KG1 (cell line): ENCODE data around the gene GSTA5.
"Not testable (repeated sequence)": the region's sequence is repeated elsewhere in the genome, so short reads cannot be mapped to it uniquely, and the experiment has no call there.

ENCODE experiments used
- DNase-seq: peaks from one replicate; lab custom pipeline; 2025; lab: John Stamatoyannopoulos, UW

The GSTA5 gene

DNA sequence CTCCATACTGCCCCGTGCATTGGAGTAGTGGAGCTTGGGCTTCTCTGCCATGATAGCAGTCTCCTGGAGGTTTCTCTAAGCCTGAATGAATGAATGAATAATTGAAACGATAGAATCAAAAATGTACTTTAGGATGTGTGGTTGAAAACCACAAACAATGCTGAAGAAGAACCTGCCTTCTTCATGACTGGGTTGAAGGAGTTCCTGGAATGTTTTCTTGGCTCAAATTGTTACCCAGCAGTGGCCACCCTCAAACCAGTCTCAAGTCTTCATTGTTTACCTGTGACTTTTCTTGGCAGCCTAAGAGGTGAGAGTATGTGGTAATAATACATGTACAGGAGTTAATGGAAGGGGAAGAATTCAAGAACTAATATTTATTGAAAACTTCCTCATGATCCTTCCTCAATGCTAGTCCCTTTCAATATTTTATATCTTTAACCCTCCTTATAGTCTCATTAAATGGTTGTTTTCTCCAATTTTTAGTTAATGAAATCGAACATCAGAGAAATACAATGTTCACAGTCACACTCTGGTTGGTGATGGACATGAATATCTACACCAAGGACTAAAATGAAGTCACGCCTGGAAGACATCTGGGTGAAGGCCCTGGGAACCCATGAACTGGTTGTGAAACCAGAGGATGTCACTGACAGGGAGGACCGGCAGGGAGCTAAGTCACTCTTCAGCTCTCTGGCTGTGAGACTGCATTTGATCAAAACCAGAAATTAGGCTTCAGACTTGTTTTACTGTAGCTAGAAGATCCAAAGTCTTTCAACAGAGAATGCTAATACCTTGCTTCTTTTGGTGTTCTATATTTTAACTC, at the start of gene GSTA5:
Gene GSTA5 (minus strand): TSS at position 51 of the 823 bp plus-strand sequence.
- DNase-seq = no peak

DNA sequence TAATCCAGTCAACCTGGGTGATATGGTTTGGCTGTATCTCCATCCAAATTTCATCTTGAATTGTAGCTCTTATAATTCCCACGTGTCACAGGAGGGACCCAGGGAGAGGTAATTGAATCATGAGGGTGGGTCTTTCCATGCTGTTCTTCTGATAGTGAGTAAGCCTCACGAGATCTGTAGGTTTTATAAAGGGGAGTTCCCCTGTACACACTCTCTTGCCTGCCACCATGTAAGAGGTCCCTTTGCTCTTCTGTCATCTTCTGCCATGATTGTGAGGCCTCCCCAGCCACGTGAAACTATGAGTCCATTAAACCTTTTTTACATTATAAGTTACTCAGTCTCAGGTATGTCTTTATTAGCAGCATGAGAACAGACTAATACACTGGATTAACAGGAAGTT, 49.4 kb upstream of the GSTA5 start:
- no peak for DNase-seq

DNA sequence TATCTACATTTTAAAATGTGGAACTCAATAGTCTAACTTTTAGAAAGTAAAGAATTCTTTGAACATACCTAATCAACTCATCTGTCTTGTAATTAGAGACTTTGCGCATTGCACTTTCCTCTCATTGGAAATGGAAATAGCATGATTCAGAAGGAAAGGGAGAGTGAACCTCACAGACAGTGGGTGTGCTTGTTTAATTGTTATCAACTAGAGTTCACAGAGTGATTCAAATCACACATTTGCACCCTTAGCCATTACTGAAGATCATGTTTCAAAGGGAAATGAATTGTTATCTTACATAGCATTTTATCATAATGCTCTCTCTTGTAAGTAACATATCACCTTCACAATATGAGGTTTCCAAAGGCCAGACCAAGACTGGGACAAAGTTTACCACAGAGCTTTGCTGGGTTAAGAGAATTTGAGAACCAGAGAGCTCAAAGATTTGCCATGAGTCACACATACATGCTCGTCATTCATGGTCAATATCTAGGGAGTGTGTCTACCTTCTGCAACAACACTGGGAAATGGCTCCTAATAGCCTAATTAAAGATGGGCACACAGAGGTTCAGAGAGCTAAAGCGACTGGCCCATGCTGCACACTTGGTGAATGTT, 47.4 kb upstream of the GSTA5 start:
- no peak for DNase-seq

DNA sequence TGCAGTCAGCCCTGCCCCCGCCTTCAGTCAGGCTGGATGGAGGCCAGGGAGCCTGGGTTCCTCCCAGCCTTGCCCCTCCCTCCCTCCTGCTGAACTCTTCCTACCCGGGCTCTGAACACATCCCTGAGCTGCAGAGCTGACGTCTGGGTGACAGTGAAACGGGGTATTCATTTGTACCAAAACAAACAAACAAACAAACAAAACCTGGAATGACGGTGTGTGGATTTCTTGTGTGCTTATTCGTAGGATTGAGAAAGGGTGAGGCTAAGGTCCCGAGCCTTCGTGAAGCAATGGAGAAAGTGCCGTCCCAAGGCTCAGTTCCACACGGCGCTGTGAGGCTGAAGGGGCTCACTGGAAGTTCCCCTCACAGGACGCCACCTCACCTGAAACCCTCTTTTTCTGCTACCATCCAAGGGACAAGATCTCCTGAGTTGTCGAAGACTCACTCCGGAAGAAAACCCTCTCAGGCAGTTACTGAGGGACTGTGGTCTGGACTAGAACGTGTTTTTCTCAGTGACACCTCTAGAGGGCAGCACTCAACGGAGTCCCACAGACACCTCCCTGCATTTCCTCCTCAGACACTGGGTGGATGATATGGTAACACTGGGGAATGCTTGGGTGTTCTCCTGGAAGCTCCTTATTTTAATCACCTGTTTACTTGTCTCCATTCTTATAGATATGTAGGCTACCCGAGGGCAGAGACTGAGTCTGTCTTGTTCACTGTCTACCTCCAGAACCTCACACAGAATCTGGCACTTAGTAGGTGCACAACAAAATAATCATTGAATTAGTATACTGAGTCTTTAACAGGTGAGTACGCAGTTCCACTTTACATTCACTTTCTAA, 41.6 kb upstream of the GSTA5 start:
- peak; percentile 62 for DNase-seq

DNA sequence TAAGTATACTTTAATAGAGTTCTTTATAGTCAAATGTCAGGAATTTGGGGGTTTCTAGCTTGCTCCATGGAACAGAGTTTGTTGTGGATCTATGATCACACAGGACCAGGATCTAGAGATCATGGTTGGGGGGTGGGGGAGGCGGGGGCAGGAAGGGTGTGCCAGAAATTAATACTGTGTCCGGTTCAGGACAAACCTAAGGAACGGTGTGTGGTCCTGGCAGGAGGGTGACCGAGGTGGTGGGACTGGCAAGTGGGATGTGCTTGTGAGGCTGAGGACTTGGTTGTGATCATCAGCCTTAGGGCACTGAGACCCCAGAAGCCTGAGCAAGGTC, 41.0 kb upstream of the GSTA5 start:
- no peak for DNase-seq

DNA sequence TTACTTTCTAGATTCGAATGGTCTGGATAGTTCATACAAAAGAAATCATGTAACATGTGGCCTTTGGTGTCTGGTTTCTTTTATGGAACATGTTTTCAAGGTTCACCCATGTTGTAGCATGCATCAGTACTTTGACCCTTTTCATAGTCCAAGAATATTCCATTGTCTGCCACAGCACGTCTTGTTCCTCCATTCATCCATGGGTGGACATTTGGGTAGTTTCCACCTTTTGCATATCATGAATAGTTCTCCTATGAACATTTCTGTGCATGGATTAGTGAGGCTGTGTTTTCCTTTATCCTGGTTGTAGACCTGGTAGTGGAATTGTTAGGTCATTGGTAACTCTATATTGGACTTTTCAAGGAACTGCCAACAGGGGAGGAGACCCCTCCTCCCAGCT, 37.2 kb upstream of the GSTA5 start:
- DNase-seq = no peak

DNA sequence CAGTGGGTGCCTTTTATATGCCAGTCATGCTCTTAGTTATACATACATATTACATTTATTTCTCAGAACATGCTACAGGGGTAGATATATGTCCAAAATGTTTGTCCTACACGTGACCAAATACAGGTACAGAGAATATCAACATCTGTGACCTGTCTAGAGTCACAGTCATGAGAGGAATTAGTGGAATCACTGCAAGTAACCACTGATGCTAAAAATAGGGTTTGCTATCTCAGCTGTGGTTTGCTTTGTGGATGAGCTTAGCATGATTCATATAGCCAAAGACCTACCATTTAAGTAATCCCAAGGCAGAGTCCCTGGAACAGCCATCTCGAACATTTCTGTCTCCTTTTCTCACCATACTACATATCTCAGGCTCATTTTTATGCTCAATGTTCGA, 36.6 kb upstream of the GSTA5 start:
- no peak for DNase-seq

DNA sequence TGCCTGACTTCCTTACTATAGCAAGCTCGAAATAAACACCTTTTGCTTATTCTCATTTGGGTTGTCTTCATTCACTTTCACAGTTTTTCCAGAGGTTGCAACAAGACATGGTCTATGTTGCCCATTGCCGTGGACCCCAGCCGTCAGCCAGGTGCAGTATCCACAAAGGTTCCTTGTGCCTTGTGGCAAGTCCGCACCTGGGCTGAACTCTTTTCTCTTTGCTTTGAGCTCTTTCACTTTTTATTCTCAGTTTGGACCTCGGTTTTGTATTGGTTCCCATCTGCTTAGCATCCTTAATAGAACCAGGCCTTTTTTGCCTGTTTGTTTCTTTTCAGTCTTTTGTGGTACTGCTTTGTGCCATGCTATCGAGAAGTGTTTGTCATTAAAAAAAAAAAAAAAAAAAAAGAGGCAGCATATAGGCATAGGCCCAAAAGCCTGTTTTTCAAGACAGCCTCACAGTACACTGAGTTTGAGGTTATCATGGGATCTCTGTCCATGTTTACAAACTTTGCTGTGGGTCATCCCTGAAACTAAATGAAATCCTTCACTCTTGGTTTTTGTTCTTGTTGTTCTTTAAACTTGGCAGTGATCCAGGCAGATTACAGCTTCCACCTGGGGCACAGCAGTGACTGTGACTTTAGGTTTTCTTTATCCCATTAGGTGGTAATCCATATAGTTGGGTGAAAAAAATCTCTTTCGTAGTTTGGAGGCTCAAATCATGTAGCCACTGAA, 35.6 kb upstream of the GSTA5 start:
- DNase-seq = no peak

DNA sequence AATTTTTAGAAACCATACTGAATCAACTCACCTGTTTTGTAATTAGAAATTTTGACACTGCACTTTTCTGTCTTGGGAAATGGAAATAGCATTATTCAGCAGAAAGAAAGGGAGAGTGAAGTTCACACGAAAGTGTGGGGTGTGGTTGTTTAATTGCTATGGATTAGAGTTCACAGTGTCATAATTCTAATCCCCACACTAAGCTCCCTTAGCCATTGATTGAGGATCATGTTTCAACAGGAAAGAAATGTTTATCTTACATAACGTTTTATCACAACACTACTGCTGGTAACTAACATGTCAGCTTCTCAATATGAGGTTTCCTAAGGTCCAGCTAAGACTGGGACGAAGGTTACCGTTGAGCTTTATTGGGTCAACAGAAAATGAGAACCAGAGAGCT, 31.4 kb upstream of the GSTA5 start:
- DNase-seq = no peak

DNA sequence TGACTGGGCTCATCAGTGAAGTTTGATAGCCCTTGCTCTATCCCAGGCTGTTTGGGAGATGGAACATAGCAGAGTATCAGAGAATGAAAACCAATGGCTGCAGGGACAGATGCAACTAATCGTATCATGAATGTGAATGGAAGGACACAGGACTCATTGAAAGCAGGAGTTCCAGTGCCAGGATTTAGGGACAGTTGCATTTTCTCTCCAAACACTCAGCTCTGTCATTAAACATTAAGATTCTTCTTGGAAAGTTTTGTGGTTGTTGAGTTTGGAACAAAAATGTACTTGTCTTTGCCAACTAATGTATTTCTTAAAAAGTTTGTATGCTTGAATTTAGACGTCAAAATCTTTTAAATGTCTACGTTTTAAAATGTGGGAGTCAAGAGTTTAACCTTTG, 31.0 kb upstream of the GSTA5 start:
- DNase-seq = no peak

DNA sequence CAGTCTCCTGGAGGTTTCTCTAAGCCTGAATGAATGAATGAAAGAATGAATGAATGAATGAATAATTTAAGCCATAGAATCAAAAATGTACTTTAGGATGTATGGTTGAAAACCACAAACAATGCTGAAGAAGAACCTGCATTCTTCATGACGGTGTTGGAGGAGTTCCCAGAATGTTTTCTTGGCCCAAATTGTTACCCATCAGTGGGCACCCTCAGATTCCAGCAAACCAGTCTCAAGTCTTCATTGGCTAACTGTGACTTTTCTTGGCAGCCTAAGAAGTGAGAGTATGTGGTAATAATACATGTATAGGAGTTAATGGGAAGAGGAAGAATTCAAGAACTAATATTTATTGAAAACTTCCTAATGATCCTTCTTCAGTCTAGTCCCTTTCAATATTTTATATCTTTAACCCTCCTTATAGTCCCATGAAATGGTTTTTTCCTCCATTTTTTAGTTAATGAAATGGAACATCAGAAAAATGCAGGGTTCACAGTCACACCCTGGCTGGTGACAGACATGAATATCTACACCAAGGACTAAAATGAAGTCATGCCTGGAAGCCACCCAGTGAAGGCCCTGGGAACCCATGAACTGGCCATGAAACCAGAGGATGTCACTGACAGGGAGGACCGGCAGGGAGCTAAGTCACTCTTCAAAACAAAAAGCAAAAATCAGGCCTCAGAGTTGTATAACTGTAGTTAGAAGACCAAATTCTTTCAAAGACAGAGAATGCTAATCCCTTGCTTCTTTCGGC, 29.9 kb upstream of the GSTA5 start:
- not testable (repeated sequence) for DNase-seq

DNA sequence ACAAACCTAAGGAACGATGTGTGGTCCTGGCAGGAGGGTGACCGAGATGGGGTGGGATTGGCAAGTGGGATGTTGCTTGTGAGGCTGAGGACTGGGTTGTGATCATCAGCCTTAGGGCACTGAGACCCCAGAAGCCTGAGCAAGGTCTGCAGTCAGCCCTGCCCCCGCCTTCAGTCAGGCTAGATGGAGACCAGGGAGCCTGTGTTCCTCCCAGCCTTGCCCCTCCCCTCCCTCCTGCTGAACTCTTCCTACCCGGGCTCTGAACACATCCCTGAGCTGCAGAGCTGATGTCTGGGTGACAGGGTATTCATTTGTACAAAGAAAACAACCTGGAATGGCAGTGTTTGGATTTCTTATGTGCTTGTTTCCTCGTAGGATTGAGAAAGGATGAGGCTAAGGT, 28.3 kb upstream of the GSTA5 start:
- not testable (repeated sequence) for DNase-seq

DNA sequence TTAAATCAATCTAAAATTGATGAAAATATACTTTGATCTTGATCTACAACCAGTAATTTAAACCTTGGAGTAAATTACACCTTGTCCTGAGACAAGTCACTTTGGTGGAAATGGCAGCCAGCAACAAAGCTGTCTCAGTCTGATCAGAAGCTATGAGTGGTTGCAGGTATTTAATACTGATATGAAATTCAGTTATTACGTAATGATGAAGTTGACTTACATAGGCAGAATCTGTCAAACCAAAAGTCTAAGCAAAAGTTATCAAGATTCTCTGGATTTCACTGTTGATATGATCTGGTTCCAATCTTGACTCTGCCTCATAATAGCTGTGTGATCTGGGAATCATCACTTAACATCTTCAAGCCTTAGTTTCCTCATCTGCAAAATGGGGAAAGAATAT, 27.6 kb upstream of the GSTA5 start:
- no peak for DNase-seq

DNA sequence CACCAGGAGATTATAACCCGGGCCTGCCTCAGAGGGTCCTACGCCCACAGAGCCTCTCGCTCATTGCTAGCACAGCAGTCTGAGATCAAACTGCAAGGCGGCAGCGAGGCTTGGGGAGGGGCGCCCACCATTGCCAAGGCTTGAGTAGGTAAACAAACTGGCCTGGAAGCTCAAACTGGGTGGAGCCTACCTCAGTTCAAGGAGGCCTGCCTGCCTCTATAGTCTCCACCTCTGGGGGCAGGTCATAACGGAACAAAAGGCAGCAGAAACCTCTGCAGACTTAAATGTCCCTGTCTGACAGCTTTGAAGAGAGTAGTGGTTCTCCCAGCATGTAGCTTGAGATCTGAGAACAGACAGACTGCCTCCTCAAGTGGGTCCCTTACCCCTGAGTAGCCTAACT, 20.5 kb upstream of the GSTA5 start:
- not testable (repeated sequence) for DNase-seq

DNA sequence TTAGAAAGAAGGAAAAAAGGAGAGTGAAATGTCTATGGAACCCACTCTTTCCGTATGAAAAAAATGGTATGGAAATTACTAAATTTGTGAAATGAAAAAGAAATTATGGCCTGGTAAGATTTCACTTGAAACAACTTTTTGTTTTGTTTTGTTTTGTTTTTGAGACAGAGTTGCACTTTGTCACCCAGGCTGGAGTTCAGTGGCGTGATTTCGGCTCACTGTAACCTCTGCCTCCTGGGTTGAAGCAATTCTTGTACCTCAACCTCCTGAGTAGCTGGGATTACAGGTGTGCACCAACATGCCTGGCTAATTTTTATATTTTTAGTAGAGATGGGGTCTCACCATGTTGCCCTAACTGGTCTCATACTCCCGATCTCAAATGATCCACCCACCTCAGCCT, 17.8 kb upstream of the GSTA5 start:
- no peak for DNase-seq

DNA sequence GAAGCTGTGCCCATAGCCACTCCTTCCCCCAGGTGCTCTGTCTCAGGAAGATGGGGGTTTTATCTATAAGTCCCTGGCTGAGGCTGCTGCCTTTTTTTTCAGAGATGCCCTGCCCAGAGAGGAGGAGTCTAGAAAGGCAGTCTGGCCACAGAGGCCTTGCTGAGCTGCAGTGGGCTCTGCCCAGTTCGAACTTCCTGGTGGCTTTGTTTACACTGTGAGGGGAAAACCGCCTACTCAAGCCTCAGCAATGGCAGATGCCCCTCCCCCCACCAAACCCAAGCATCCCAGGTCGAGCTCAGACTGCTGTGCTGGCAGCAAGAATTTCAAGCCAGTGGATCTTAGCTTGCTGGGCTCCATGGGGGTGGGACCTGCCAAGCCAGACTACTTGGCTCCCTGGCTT, 15.5 kb upstream of the GSTA5 start:
- not testable (repeated sequence) for DNase-seq

DNA sequence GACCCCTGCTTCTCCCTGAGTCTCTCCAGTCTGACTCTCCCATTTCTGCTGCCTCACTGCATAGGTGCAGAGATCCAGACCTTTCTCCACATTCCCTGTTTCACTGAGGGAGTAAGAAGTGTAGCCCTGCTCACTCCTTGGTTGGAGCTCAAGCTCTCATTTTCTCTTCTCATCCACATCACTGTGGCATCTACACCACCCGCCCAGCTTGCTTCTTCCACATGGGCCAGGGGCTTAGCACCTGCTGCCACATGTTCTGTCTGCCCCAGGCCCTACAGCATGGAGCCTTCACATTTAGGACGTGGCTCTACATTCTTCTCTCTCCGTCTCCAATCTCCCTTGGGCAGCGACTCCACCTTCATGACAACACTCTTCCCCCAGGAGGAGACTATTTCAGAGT, 8.5 kb upstream of the GSTA5 start:
- DNase-seq = no peak

DNA sequence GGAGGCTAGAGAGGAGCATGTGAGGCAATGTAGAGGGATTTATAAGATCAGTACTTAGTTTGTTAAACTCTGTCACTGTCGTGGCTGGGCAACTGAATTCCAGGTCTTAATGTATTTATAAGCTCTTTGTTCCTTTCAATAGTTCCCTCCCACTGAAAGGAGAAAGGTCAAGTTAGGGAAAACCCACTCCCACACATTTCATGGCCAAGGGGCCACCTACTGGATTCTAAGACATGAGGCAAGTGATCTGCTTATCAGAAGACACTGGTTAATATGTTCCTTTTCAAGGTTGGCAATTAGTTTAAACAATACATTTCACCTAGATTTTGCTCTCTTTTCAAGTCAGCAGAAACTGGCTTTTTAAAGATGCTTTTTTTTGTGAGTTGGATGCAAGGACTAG, 5.4 kb upstream of the GSTA5 start:
- DNase-seq = no peak

DNA sequence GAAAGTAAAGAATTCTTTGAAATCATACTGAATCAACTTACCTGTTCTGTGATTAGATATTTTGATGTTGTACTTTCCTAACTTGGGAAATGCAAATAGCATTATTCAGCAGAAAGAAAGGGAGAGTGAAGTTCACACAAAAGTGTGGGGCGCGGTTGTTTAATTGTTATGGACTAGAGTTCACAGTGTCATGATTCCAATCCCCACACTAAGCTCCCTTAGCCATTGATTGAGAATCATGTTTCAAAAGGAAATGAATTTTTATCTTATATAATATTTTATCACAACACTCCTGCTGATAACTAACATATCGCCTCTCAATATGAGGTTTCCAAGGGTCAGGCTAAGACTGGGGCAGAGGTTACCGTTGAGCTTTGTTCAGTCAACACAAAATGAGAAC, 3.0 kb upstream of the GSTA5 start:
- no peak for DNase-seq

DNA sequence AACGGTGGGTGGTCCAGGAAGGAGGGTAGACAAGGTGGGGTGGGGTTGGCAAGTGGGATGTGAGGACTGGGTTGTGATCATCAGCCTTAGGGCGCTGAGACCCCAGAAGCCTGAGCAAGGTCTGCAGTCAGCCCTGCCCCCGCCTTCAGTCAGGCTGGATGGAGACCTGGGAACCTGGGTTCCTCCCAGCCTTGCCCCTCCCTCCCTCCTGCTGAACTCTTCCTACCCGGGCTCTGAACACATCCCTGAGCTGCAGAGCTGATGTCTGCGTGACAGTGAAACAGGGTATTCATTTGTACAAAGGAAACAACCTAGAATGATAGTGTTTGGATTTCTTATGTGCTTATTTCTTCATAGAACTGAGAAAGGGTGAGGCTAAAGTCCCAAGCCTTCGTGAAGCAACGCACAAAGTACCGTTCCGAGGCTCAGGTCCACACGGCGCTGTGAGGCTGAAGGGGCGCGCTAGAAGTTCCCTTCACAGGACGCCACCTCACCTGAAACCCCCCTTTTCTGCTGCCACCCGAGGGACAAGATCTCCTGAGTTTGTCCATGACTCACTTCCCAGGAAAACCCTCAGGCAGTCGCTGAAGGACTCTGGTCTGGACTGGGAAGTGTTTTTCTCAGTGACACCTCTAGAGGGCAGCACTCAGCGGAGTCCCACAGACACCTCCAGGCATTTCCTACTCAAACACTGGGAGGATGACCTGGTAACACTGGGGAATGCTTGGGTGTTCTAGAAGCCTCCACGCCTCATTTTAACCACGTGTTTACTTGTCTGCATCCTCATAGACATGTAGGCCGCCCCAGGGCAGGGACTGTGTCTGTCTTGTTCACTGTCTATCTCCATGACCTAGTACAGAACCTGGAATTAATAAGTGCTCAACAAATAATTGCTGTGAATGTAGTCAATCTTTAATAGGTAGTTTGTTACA, 1.2 kb downstream of the GSTA5 start:
- DNase-seq = no peak

DNA sequence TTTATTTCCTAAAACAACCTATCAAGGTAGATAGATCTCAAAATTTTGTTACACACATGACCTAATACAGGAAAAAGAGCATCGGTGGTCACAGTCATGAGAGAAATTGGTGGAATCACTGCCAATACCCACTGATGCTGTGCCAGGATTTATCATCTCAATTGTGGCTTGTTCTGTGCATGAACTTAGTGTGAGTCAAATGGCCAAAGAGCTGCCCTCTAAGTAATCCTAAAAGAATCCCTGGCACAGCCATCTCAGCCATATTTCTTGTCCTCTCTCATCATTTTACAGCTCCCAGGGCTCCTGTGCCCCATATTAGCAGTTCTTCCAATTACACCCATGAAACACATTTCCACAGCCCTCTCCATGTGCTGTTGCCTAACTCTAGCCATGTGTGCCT, 6.1 kb downstream of the GSTA5 start:
- DNase-seq = no peak
